Rectal smooth muscle tissue (tissue), 1 donor: ENCODE data around the gene PARD3B.

Source experiments
- H3K27ac ChIP-seq: one replicate; pipeline ENCODE4 v1.7.0; 2013; ENCODE audit warnings: low read depth, low read length, inconsistent platforms
- H3K27me3 ChIP-seq: one replicate; pipeline ENCODE4 v1.7.0; 2013; ENCODE audit warnings: low read length; ENCODE audit not compliant: control insufficient read depth, insufficient read depth
- H3K36me3 ChIP-seq: one replicate; pipeline ENCODE4 v1.7.0; 2013; ENCODE audit warnings: low read length; ENCODE audit not compliant: control insufficient read depth, insufficient read depth
- H3K4me1 ChIP-seq: one replicate; pipeline ENCODE4 v1.7.0; 2013; ENCODE audit warnings: low read length; ENCODE audit not compliant: control insufficient read depth, insufficient read depth
- H3K4me3 ChIP-seq: one replicate; pipeline ENCODE4 v1.7.0; 2013; ENCODE audit warnings: low read length
- H3K9ac ChIP-seq: one replicate; pipeline ENCODE4 v1.7.0; 2013; ENCODE audit warnings: low read length

Gene PARD3B

DNA sequence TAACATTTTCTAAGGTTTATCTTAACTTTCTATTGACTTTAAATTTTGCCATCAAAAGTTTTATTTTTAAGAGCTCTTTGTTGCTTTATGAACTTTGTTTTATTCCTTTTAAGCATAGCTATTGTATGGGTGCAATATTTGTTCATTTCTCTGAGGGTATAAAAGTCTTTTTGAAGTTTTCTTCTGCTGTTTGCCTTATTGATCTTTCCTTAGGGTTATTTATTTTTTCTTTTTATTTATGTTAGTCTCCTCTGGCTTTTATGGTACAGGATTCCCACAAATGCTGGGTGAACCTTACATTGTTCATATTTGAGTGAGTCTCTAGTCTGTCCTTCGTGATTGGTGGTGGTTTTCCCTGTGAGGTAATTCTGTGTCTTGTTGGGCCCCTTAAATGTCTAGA is 68.4 kb downstream of the PARD3B start:
- H3K9ac ChIP-seq = no peak overlapping the region
- no peak overlapping the region for H3K4me3 ChIP-seq
- no peaks in the 10 kb centered on the region for H3K36me3 ChIP-seq
- H3K4me1 ChIP-seq = peaks cover 21% of the 10 kb centered on the region
- no peak overlapping the region for H3K27ac ChIP-seq
- H3K27me3 ChIP-seq = no peaks in the 10 kb centered on the region

- Histone ChIP-seq H3K4me1 (peaks cover 17% of the 10 kb centered on the region), H3K27me3 (no peaks in the 10 kb centered on the region), H3K36me3 (no peaks in the 10 kb centered on the region), H3K27ac (no peak overlapping the region), H3K9ac (no peak overlapping the region), H3K4me3 (no peak overlapping the region)
Observed at GRCh38 chr2:204615456-204615855, 70.2 kb downstream of the PARD3B start.

GRCh38 chr2:204625135-204625534 is 79.9 kb downstream of the PARD3B start:
- Histone ChIP-seq H3K4me1 (peaks cover 9% of the 10 kb centered on the region), H3K36me3 (no peaks in the 10 kb centered on the region), H3K27me3 (no peaks in the 10 kb centered on the region), H3K4me3 (no peak overlapping the region), H3K27ac (no peak overlapping the region), H3K9ac (no peak overlapping the region)

DNA sequence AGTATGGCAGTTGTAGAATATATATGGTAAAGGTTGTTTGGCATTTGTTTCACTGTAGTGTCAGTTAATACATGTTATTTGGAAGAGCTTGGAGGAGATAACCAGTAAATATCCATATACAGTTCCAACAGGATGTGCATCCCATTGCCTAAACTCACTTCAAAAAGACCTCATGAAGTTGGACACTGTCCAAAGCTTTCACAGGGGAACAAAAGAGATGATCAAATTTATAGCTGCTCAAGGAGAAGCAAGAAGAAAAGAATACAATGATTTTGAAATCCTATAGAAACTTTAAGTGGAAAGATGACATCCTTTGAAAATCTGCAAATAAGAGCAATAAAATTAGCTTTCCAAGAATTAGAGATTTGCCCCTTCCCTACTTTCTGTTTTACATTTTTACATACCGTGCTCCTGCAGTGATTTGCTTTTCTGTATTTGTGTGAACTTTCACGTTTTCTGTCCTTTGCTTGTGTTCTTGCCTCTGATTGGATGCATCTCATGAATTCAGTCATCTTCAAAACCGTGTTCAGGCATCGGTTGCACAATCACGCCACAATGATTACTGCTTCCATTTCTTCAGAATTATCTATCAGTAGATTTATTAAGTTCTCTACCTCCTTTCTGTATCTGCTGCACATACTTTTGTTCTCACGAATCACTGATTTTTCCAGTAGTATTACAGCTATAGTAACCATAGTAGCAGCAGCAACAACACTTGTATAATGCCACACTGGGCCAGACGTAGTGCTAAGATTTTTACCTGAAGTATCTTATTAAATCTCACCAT is 83.8 kb downstream of the PARD3B start:
- H3K4me3 ChIP-seq = no peak overlapping the region
- H3K27me3 ChIP-seq = no peaks in the 10 kb centered on the region
- no peak overlapping the region for H3K27ac ChIP-seq
- no peaks in the 10 kb centered on the region for H3K36me3 ChIP-seq
- no peak overlapping the region for H3K9ac ChIP-seq
- peaks cover 6% of the 10 kb centered on the region for H3K4me1 ChIP-seq

- Histone ChIP-seq H3K4me3 (no peak overlapping the region), H3K27ac (no peak overlapping the region), H3K9ac (no peak overlapping the region), H3K4me1 (peaks cover 6% of the 10 kb centered on the region), H3K36me3 (no peaks in the 10 kb centered on the region), H3K27me3 (no peaks in the 10 kb centered on the region)
Observed at GRCh38 chr2:204632410-204632809, 87.1 kb downstream of the PARD3B start.

DNA sequence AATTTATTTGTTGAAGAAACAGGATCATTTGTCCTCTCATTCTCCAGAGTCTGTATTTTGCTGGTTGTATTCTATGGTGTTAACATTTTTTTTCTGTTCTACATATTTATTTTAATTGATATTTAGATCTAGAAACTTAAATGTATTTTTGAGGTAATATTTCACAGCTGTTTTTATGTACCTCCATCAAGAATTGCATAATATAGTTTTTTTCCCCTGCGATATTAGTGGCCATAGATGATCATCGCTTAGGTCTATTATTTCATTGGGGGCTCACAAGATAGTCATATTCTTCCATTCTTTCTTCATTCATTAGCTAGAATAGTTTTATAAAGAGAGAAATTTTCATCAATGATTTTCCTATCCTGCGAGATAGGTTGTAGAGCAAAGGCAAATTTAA is 89.3 kb downstream of the PARD3B start:
- H3K27ac ChIP-seq = no peak overlapping the region
- no peak overlapping the region for H3K4me3 ChIP-seq
- H3K4me1 ChIP-seq = peaks cover 2% of the 10 kb centered on the region
- no peaks in the 10 kb centered on the region for H3K27me3 ChIP-seq
- no peak overlapping the region for H3K9ac ChIP-seq
- H3K36me3 ChIP-seq = no peaks in the 10 kb centered on the region

DNA sequence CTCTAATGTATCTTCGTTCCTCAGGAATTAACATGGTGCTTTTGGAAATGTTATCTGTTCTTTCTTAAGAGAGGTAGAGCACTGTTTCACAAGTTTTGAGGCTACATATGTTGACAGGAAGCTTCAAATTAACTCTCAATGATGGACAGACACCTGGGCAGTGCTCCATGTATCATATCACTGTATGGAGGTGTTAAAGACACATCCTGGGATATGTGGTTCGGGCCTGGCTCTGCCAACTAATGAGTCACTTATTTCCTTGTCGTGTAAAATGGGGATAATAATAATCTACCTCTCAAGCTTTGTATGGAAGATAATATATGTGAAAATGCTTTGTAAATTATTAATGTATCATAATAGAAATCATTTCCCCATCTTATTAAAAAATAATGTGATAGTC is 90.2 kb downstream of the PARD3B start:
- no peak overlapping the region for H3K4me3 ChIP-seq
- no peak overlapping the region for H3K27ac ChIP-seq
- no peak overlapping the region for H3K9ac ChIP-seq
- no peaks in the 10 kb centered on the region for H3K36me3 ChIP-seq
- H3K27me3 ChIP-seq = no peaks in the 10 kb centered on the region
- H3K4me1 ChIP-seq = peaks cover 2% of the 10 kb centered on the region

GRCh38 chr2:204638471-204639194 is 93.4 kb downstream of the PARD3B start:
- Histone ChIP-seq H3K27me3 (no peaks in the 10 kb centered on the region), H3K27ac (no peak overlapping the region), H3K4me1 (peaks cover 14% of the 10 kb centered on the region), H3K4me3 (no peak overlapping the region), H3K36me3 (no peaks in the 10 kb centered on the region), H3K9ac (no peak overlapping the region)

DNA sequence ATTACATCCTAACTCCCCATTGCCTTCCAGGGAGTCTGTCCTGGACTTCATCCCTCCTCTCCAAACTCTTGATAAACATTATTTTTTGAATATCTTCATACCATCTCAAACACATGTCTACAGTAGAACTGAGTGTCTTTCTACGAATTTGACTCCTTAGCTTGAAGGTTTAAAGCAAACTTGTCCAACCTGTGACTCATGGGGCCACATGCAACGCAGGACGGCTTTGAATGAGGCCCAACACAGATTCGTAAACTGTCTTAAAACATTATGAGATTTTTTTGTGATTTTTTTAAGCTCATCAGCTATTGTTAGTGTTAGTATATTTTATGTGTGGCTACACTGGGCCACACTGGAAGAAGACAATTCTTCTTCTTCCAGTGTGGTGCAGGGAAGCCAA is 98.1 kb downstream of the PARD3B start:
- no peak overlapping the region for H3K27ac ChIP-seq
- H3K9ac ChIP-seq = no peak overlapping the region
- no peak overlapping the region for H3K4me3 ChIP-seq

DNA sequence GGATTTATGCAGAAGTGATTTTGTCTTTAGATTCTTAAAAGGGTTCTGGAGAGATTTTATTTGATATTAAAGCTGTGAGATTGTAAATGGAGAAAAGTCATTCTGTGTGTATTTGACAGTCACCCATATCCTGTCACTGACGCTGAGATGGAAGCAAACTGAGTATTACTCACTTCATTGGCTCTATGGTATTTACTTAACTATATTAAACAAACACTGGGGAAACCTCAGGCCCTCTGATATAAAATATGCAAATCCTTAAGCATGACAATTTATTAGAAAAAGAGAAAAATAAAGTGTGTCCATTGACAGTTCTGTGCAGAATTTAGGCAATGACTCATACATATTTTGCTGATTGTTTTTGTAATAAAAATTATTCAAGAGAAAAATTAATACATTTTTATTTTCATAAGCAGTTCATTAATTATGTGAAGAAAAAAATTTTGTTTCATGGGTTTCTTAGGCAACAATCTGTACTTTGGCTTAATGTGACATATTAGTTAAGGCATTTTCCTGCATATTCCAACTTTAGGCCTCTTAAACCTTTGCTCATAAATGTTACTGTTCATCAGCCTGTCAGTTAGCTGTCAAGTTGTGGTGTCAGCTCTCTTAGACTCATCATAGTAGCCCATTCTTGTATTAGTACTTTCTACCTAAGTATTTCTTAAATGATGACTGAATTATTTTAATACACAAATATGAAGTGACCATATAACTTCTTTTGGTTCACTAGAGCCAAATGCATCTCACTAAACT is 99.9 kb downstream of the PARD3B start:
- no peak overlapping the region for H3K9ac ChIP-seq
- H3K4me1 ChIP-seq = peaks cover 12% of the 10 kb centered on the region
- no peak overlapping the region for H3K27ac ChIP-seq
- H3K4me3 ChIP-seq = no peak overlapping the region
- H3K36me3 ChIP-seq = no peaks in the 10 kb centered on the region
- no peaks in the 10 kb centered on the region for H3K27me3 ChIP-seq

More for the DNA sequence above, 98.1 kb downstream of the PARD3B start:
- Histone ChIP-seq H3K4me1 (peaks cover 14% of the 10 kb centered on the region), H3K36me3 (no peaks in the 10 kb centered on the region), H3K27me3 (no peaks in the 10 kb centered on the region)

GRCh38 chr2:204647626-204648025 is 102.4 kb downstream of the PARD3B start:
- Histone ChIP-seq H3K36me3 (no peaks in the 10 kb centered on the region), H3K27me3 (no peaks in the 10 kb centered on the region), H3K4me1 (no peaks in the 10 kb centered on the region), H3K27ac (no peak overlapping the region), H3K4me3 (no peak overlapping the region), H3K9ac (no peak overlapping the region)

- no peaks in the 10 kb centered on the region for H3K36me3 ChIP-seq
- no peak overlapping the region for H3K27ac ChIP-seq
- H3K4me1 ChIP-seq = no peaks in the 10 kb centered on the region
- no peak overlapping the region for H3K9ac ChIP-seq
- no peak overlapping the region for H3K4me3 ChIP-seq
- no peaks in the 10 kb centered on the region for H3K27me3 ChIP-seq
Observed at GRCh38 chr2:204650611-204651010, 105.3 kb downstream of the PARD3B start.
